ENCODE results near the gene LRRC34. TPM values are rescaled to one million over a fixed set of nuclear protein-coding genes. Genes with fewer than 3 reads are reported as not detected.
A peak's percentile ranks its signal among the peaks of the same experiment; 100 is the strongest.

Gene LRRC34
- total and polyA plus RNA-seq, 2 of the 8 experiments (the other 6 are each of a cell fraction or from before 2014, with no cell fraction given): 3.3 to 4.1 TPM

DNA sequence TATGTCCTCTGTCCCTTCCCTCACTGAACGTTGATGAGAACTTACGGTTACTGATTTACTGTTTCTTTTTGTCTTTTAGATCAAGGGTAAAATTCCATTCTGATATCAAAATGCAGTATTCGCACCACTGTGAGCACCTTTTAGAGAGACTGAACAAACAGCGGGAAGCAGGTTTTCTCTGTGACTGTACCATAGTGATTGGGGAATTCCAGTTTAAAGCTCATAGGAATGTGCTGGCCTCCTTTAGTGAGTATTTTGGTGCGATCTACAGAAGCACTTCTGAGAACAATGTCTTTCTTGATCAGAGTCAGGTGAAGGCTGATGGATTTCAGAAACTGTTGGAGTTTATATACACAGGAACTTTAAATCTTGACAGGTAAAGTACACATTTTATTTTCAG, 38.5 kb downstream of the LRRC34 start:
- peaks cover 0 to 50% of the 10 kb centered on the region in 2 experiments; a peak in 3 of 4 replicates for H3K79me2 ChIP-seq (ENCODE audit: control insufficient read depth in 1 of 2, insufficient read depth in 2 of 2, low read length in 2 of 2)
- TF ChIP-seq CEBPB (IDR thresholded peaks at IDR 0.05; ENCODE audit: low read depth, low read length): no peak

More for the DNA sequence above, 38.5 kb downstream of the LRRC34 start:
- Histone ChIP-seq H2BK120ac (replicated peaks; ENCODE audit: low read depth, low read length) (no peak overlapping the region), H3K18ac (ENCODE audit: extremely low read depth, low read length) (no peak overlapping the region), H2BK20ac (ENCODE audit: low read length) (no peak overlapping the region), H3K27me3 (replicated peaks in 1 of 4; ENCODE audit: control insufficient read depth in 3 of 4, extremely low read depth in 1 of 4, insufficient read depth in 3 of 4, low read length in 3 of 4) (no peaks in the 10 kb centered on the region), H3K79me1 (ENCODE audit: low read depth, low read length) (no peaks in the 10 kb centered on the region; the same call in 1 of the 2 replicates), H3K36me3 (ENCODE audit: control insufficient read depth in 2 of 4, insufficient read depth in 4 of 4, low read length in 3 of 4) (peaks cover 0 to 41% (median 11%) of the 10 kb centered on the region in 4 experiments; a peak in 6 of 8 replicates), H2BK12ac (ENCODE audit: low read depth, low read length) (no peak overlapping the region), H4K20me1 (replicated peaks in 1 of 2; ENCODE audit: control insufficient read depth in 1 of 2, insufficient read depth in 2 of 2, low read length in 2 of 2) (peaks cover 0 to 4% of the 10 kb centered on the region in 2 experiments), H2AK5ac (ENCODE audit: low read depth, low read length) (no peak overlapping the region), H3K4me3 (ENCODE audit: extremely low read depth in 1 of 4, insufficient read depth in 2 of 4, low read depth in 3 of 4, low read length in 4 of 4) (peak overlapping the region; percentile 44 to 91 (median 91)), H3K23ac (ENCODE audit: insufficient read length) (no peak overlapping the region), H3K9ac (replicated peaks in 1 of 4; ENCODE audit: extremely low read depth in 1 of 4, low read depth in 3 of 4, low read length in 3 of 4) (peak overlapping the region in 1 of 4 experiments; percentile 82; a peak in 3 of 7 replicates), H3K4ac (replicated peaks; ENCODE audit: insufficient read length, low read depth, low read length) (no peak overlapping the region), H3K23me2 (ENCODE audit: low read depth, low read length) (no peaks in the 10 kb centered on the region), H3K4me1 (replicated peaks in 1 of 4; ENCODE audit: control insufficient read depth in 3 of 4, insufficient read depth in 4 of 4, low read length in 3 of 4) (peaks cover 0 to 3% (median 1%) of the 10 kb centered on the region in 4 experiments; a peak in 1 of 7 replicates), H3K4me2 (ENCODE audit: insufficient read depth in 1 of 2, low read depth in 2 of 2, low read length in 2 of 2) (peak overlapping the region; percentile 21 to 74; a peak in 3 of 4 replicates), H3K27ac (ENCODE audit: low read depth, low read length) (no peak overlapping the region), H4K91ac (replicated peaks; ENCODE audit: insufficient read length, low read length) (no peak overlapping the region), H3K56ac (replicated peaks; ENCODE audit: insufficient read length, low read depth, low read length) (no peak overlapping the region), H3K9me3 (ENCODE audit: insufficient read depth in 2 of 2, low read depth in 1 of 2, low read length in 1 of 2) (no peaks in the 10 kb centered on the region), H2BK15ac (ENCODE audit: low read length) (no peak overlapping the region), H3K14ac (ENCODE audit: insufficient read length) (no peak overlapping the region), H2BK5ac (ENCODE audit: low read depth, low read length) (no peak overlapping the region), H4K8ac (ENCODE audit: extremely low read depth, insufficient read depth, low read length) (no peak overlapping the region), H2AFZ (ENCODE audit: low read length) (no peak overlapping the region), H4K5ac (ENCODE audit: insufficient read length, low read depth, low read length) (no peak overlapping the region)
- WGBS, 2 experiments (ENCODE audit: extremely low coverage in 1 of 2, insufficient coverage in 1 of 2, insufficient read length in 1 of 2, insufficient replicate concordance in 2 of 2, low coverage in 1 of 2, low lambda C conversion rate in 2 of 2, missing lambda C conversion rate in 1 of 2): 67% methylated on average over 5 of the region's 5 CpGs; no CpG with 5 or more reads in 1 of the 2 experiments
- POLR2A ChIA-PET (ENCODE audit: partially characterized antibody): interaction anchor here (0.9 to 3.5 kb wide), 5 partner anchors 9 to 37 kb away, joined by 3 to 30 read pairs (median 5); partner anchors contain the start of genes LRRC34, LRRIQ4 and TERC
- FAIRE-seq (no peak), DNase-seq (ENCODE audit: low read depth in 1 of 2, low spot score in 2 of 2) (no peak)
- CTCF ChIA-PET (ENCODE audit: partially characterized antibody): interaction anchor here (0.6 to 1.8 kb wide), 3 partner anchors 10 to 79 kb away, joined by 3 to 7 read pairs (median 3); partner anchors contain the start of gene TERC

Data from H1 (cell line).